ENCODE data around the gene INSIG1.

The INSIG1 gene

GRCh38 chr7:155267023-155267422 lies 30.7 kb upstream of the INSIG1 start:
- no peak for DNase-seq

- DNase-seq = no peak
These were observed 30.2 kb upstream of the INSIG1 start for GRCh38 chr7:155267436-155267835.

GRCh38 chr7:155268211-155268610 lies 29.5 kb upstream of the INSIG1 start:
- DNase-seq = no peak

GRCh38 chr7:155268921-155269650 lies 28.6 kb upstream of the INSIG1 start:
- no peak for DNase-seq

- no peak for DNase-seq
These were observed 27.7 kb upstream of the INSIG1 start for GRCh38 chr7:155269766-155270585.

- DNase-seq = no peak
These were observed 26.8 kb upstream of the INSIG1 start for GRCh38 chr7:155270861-155271260.

GRCh38 chr7:155274633-155275355 lies 22.9 kb upstream of the INSIG1 start:
- no peak for DNase-seq

- no peak for DNase-seq
These were observed 21.5 kb upstream of the INSIG1 start for GRCh38 chr7:155276042-155276799.

GRCh38 chr7:155276800-155277375 lies 20.8 kb upstream of the INSIG1 start:
- no peak for DNase-seq

- no peak for DNase-seq
These were observed 20.2 kb upstream of the INSIG1 start for GRCh38 chr7:155277385-155277994.

GRCh38 chr7:155278921-155279320 lies 18.8 kb upstream of the INSIG1 start:
- no peak for DNase-seq

GRCh38 chr7:155279787-155280445 lies 17.8 kb upstream of the INSIG1 start:
- DNase-seq = no peak

GRCh38 chr7:155280446-155281397 lies 17.0 kb upstream of the INSIG1 start:
- no peak for DNase-seq

- DNase-seq = no peak
These were observed 16.2 kb upstream of the INSIG1 start for GRCh38 chr7:155281398-155281969.

GRCh38 chr7:155282671-155283070 lies 15.0 kb upstream of the INSIG1 start:
- no peak for DNase-seq

GRCh38 chr7:155283565-155284194 lies 14.0 kb upstream of the INSIG1 start:
- no peak for DNase-seq

- no peak for DNase-seq
These were observed 13.0 kb upstream of the INSIG1 start for GRCh38 chr7:155284496-155285274.

- no peak for DNase-seq
These were observed 12.3 kb upstream of the INSIG1 start for GRCh38 chr7:155285423-155285822.

- no peak for DNase-seq
These were observed 11.8 kb upstream of the INSIG1 start for GRCh38 chr7:155285833-155286232.
